ENCODE data around the gene BPNT1.

DNA sequence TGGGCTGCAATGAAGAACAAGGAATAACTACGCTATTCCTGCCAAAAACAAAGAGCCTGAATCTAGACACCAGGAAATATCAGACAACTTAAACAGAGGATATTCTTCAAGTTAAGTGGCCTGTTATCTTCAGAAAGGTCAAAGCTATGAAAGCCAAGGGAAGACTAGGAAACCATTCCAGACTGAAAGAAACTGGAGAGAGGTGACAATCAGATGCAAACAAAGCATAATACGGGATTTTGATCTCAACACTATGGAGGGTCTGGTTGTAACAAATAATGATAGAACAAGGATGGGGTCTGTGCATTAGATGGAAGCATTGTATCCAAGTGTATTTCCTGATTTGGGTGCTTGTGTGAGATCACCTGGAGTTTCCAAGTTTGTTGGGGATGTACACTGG lies 45.9 kb downstream of the BPNT1 start:
- TF ChIP-seq, protein P1, sequence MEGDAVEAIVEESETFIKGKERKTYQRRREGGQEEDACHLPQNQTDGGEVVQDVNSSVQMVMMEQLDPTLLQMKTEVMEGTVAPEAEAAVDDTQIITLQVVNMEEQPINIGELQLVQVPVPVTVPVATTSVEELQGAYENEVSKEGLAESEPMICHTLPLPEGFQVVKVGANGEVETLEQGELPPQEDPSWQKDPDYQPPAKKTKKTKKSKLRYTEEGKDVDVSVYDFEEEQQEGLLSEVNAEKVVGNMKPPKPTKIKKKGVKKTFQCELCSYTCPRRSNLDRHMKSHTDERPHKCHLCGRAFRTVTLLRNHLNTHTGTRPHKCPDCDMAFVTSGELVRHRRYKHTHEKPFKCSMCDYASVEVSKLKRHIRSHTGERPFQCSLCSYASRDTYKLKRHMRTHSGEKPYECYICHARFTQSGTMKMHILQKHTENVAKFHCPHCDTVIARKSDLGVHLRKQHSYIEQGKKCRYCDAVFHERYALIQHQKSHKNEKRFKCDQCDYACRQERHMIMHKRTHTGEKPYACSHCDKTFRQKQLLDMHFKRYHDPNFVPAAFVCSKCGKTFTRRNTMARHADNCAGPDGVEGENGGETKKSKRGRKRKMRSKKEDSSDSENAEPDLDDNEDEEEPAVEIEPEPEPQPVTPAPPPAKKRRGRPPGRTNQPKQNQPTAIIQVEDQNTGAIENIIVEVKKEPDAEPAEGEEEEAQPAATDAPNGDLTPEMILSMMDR (IDR thresholded peaks at IDR 0.05; ENCODE audit: low read depth, low read length, poor library complexity, severe bottlenecking): no peak
- no peak for TF ChIP-seq EZH2phosphoT487 (IDR thresholded peaks at IDR 0.05; ENCODE audit: borderline replicate concordance, low read length)
